ENCODE results near the gene CTPS1.

GRCh38 chr1:40985161-40985560 lies 5.7 kb downstream of the CTPS1 start:
- TF ChIP-seq REST (IDR thresholded peaks at IDR 0.05; ENCODE audit: insufficient read depth in 1 of 2, low read depth in 2 of 2, low read length in 1 of 2) (no peak), CTCF (IDR thresholded peaks at IDR 0.05) (no peak)

Data from Panc1 (cell line).